NCI-H2196 (cell line): ENCODE data around the gene ATXN3L.
"Not testable (repeated sequence)": the region's sequence is repeated elsewhere in the genome, so short reads cannot be mapped to it uniquely, and the experiment has no call there.

ENCODE experiments used
- DNase-seq: peaks from one replicate; lab custom pipeline; 2025; ENCODE audit not compliant: unreplicated experiment; lab: John Stamatoyannopoulos, UW

ATXN3L gene

GRCh38 chrX:13307041-13307440, 12.8 kb downstream of the ATXN3L start:
- no peak for DNase-seq

- no peak for DNase-seq
Observed at GRCh38 chrX:13305108-13305507, 14.7 kb downstream of the ATXN3L start.

DNA sequence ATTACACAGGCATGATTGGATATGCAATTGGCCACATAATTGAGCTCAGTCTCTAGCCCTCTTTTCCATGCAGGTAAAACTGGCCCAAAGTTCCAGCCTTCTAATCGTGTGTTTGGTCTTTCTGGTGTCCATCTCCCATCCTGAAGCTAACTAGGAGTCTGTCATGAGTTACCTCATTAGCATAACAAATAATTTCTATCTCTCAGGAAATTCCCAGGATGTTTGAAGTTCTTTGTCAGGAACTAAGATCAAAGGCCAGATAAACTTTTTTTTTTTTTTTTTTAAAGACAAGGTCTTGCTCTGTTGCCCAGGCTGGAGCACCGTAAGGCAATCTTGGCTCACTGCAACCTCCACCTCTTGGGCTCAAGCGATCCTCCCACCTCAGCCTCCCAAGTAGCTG, 15.8 kb downstream of the ATXN3L start:
- no peak for DNase-seq

DNA sequence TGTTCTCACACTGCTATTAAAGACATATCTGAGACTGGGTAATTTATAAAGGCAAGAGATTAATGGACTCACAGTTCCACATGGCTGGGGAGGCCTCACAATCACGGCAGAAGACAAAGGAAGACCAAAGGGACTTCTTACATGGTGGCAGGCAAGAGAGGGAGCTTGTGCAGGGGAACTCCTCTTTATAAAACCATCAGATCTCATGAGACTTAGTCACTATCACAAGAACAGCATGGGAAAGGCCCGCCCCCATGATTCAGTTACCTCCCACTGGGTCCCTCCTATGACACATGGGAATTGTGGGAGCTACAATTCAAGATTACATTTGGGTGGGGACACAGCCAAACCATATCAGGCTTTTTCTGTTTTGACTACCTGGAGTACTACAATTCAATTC, 16.6 kb downstream of the ATXN3L start:
- DNase-seq, result not testable (repeated sequence)

- DNase-seq, result no peak
Observed at GRCh38 chrX:13298836-13299235, 21.0 kb downstream of the ATXN3L start.

- no peak for DNase-seq
Observed at GRCh38 chrX:13295841-13296240, 24.0 kb downstream of the ATXN3L start.

- DNase-seq, result peak; percentile 47
Observed at GRCh38 chrX:13293700-13294099, 26.2 kb downstream of the ATXN3L start.

DNA sequence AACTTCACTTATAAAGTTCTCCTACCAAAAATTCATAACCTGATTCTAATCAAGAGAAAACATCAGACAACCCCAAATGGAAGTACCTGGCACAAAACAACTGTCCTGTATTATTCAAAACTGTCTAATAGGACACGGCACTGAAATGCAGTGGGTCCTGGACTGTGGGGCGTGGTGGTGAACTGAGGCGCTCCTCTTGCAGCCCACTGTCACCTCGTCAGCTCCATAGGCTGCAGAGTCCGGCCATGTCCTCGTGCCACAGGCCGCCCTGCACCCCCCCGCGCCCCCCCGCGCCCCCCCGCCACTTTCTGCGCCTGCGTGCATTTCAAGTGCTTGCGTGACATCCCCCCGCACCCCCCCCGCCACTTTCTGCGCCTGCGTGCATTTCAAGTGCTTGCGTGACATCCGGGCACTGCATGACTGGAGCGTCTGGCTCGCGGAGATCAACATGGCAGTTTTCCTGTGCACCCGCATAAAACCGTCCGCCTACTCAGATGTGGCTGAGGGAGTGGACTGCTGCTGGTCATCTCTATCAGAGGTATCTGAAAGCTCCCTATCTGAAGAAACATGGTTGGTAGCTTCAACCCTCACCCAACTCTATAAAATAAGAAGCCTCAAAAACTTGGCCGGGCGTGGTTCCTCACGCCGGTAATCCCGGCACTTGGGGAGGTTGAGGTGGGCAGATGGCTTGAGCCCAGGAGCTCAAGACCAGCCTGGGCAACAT, 28.8 kb downstream of the ATXN3L start:
- DNase-seq, result no peak

DNA sequence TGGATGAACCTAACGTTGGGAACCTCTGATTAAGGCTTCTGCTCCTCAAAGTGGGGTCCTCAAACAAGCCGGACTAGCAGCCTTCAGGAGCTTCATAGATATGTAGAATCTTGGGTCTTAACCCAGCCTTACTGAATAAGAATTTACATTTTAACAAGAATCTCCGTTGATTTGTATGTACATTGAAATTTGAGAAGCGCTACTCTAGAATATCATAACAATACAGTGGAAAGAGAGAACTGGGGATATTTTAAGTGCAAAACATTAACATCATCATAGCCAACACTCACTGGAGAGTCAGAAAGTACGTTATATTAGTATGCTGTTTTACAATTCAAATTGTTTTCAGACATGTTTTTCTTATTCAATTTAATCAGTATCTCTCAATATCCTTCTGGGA, 31.2 kb downstream of the ATXN3L start:
- DNase-seq, result no peak

DNA sequence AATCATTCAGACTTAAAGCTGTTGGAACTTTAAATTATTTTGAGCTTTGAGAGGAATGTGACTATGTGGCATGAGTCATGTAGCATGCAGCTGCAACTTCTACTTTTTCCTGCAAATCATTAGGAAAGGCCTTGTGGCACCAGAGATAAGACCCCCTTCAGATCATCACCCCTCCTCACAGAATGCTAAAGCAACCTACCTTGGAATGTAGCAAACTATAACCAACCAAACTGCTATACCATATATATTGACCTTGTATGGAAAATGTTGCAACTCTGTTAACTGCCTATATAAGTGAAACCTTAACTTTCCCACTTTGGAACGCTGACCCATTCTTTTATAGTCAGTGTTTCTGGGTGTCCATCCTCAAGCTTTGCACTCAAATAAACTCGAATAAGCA, 32.0 kb downstream of the ATXN3L start:
- no peak for DNase-seq

DNA sequence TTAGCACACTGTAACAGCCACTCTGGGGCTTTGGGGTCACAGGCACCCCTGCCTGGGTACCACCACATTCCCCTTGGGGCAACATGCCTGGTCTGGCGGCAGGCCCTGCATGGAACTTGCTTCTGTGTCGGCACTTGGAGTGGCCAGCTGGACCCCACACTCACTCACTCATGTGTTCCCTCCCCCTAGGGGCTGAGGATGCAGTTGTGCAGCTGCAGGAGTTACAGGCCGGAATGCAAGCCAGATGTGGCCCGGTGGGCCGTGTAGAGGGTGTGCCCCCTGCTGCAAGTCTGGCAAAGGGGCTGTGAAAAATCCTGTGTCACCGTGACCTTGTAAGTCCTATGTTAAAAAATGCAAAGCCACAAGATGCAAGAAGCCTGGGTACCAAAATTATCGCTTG, 34.2 kb downstream of the ATXN3L start:
- no peak for DNase-seq

- no peak for DNase-seq
Observed at GRCh38 chrX:13285229-13285628, 34.6 kb downstream of the ATXN3L start.

GRCh38 chrX:13284570-13284969, 35.3 kb downstream of the ATXN3L start:
- no peak for DNase-seq

DNA sequence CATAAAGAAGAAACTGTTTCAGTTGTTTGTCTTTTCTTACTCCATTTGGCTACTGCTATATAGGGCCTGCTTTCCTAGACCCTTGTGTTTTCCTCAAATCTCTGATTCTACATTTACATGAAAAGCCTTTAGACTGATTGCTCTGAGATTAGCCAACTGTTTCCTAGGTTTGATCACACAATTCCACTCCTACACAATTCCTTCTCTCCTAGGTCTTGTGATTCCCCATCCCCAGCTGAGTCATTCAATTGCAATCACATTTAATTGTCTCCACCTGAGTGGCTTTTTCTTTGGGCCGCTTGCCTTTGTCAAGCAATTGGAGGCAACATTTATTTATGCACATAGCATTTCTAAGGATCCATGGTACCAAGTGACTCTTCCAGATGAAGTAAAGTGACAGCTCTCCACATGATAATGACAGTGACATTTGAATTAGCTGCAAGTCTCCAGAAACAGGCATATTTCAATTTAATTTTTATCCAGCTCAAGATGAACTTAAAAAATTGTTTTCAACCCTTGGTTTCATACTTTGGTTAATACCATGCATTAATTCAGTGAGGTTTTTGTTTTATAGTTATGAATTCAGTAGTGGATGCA, 35.8 kb downstream of the ATXN3L start:
- DNase-seq, result no peak

DNA sequence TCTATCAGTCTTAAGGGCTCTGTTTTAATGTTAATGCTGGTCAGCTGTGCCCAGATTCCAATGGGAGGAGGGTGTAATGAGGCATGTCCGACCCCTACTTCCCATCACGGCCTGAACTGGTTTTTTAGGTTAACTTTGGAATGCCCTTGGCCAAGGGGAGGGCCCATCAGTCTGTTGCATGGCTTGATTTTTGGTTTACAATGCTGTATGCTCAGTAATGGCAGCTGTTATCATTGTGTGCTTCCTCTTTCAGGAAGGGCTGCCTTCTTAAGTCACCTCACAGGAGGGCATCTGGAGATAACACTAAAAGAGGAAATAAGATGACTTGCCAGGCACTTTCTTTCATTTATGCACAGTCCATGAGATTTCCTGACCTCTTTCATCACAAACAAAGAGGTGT, 36.3 kb downstream of the ATXN3L start:
- no peak for DNase-seq

- DNase-seq, result no peak
Observed at GRCh38 chrX:13281289-13281688, 38.6 kb downstream of the ATXN3L start.

GRCh38 chrX:13279279-13280018, 40.4 kb downstream of the ATXN3L start:
- DNase-seq, result no peak

DNA sequence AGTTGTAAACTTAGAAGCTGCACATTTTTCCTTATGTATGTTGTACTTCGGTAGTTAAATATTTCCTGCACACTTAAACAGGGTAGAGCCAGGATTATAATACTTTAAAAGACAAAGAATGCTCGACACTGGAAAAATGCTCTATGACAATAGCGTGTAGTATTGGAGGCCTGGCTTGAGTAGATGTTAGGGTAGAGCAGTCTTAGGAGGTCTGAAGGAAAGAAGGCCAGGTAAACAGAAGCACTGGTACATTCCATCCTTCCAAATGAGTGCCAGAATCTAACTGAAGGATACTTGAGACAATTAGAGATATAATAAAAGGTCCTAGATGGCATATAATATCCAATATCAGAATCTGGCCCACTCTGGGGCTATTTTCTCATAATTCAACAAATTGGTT, 42.3 kb downstream of the ATXN3L start:
- no peak for DNase-seq

GRCh38 chrX:13276991-13277390, 42.9 kb downstream of the ATXN3L start:
- DNase-seq, result no peak

- no peak for DNase-seq
Observed at GRCh38 chrX:13275031-13275430, 44.8 kb downstream of the ATXN3L start.

DNA sequence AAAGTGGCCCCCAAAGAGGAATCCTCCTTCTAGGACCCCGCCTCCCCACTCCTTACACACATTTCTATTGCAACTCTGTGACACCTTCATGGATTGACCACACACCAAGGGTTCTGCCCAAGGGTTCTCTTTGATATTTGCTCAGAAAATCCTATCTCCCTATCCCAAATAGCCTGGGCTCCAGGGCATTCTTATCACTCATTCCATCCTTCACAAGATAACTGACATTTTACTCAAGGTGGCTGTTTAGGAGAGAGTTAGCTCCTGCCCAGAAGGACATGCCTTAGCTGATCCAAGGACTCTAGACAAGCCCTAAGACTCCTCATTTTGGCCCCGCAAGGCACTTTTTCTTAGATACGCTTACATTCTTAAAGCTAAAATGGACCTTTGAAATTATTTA, 47.4 kb downstream of the ATXN3L start:
- DNase-seq, result no peak

DNA sequence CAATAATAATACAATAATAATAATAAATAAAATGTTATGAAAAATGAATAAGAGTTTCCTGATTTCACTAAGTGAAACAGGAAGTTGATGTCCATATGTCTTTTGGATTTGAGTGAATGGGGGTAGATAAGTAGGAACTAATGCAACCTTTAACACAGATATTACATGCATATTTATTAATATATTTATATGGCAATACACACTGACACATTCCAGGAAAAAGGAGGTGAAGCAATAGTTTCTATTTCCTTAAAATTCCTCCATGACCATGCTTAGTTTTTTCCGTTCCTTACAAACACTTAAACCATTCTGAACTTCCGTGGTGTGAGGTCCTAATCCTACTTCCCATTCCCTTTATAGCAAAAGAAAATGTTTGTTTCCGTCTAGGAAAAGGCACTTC, 48.3 kb downstream of the ATXN3L start:
- DNase-seq, result no peak
